LNCaP clone FGC (cell line): ENCODE results near the gene MOV10L1.

Experiments
- DNase-seq: peaks from one replicate; pipeline ENCODE4 v3.0.0-alpha.2; 2011; ENCODE audit warnings: low read depth
- H3K4me3 ChIP-seq: 2 replicates; pipeline ENCODE4 v1.5.1; 2011; ENCODE audit warnings: mild to moderate bottlenecking, low read depth, low read length, control low read depth
- CTCF ChIP-seq: IDR thresholded peaks from 2 replicates; pipeline ENCODE4 v1.5.1; 2012; ENCODE audit warnings: mild to moderate bottlenecking; ENCODE audit not compliant: control insufficient read depth, insufficient read depth; ENCODE audit errors: extremely low read depth

The MOV10L1 gene

DNA sequence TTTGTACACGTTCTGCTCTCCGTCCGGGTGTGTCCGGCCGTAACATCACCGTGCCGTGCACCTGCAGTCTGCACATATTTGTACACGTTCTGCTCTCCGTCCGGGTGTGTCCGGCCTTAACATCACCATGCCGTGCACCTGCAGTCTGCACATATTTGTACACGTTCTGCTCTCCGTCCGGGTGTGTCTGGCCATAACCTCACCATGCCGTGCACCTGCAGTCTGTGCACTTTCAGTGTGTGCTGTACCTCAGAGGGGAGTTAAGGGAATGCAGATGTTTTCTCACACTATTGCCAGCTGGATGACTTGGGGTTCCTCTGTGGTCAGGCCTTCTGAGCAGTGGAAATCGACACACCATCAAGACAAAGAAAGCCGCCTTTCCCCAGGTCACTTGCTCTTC, 35.9 kb upstream of the MOV10L1 start:
- TF ChIP-seq CTCF: no peak
- H3K4me3 ChIP-seq: no peak overlapping the region
- DNase-seq: no peak

DNA sequence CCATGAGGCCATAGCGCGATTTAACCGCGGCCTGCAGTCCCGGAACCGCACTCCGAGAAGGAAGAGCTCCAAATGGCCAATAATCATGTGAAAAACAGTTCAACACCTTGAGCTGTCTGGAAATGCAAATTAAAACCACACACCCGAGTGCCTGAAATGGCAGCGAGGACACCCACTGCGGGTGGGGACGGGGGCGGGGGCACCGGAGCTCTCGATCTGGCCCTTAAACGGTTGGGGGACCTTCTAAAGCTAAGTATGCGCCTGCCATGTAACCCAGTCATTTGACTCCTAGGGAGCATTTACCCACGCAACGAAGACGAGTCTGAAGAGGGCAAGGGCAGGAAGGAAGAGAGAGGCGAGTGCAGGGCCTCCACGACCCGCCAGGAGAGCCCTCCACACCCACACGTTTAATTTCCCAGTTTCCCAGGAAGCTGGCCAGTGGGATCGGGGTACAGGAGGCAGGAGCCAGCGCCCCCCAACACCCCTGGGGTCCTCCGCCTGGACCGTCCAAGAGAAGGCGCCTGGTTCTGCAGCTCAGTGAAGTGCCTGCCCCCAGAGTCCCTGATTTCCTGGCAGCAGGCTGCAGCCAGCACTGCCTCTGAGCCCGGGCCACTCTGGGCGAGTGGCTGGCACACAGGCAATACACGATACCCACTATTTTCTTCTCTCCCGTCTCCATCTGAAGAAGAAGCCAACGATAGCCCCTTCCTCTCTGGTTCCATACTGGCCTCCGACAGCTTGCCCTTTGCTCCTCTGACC, 33.4 kb upstream of the MOV10L1 start:
- DNase-seq: no peak
- no peak for TF ChIP-seq CTCF
- H3K4me3 ChIP-seq: no peak overlapping the region

DNA sequence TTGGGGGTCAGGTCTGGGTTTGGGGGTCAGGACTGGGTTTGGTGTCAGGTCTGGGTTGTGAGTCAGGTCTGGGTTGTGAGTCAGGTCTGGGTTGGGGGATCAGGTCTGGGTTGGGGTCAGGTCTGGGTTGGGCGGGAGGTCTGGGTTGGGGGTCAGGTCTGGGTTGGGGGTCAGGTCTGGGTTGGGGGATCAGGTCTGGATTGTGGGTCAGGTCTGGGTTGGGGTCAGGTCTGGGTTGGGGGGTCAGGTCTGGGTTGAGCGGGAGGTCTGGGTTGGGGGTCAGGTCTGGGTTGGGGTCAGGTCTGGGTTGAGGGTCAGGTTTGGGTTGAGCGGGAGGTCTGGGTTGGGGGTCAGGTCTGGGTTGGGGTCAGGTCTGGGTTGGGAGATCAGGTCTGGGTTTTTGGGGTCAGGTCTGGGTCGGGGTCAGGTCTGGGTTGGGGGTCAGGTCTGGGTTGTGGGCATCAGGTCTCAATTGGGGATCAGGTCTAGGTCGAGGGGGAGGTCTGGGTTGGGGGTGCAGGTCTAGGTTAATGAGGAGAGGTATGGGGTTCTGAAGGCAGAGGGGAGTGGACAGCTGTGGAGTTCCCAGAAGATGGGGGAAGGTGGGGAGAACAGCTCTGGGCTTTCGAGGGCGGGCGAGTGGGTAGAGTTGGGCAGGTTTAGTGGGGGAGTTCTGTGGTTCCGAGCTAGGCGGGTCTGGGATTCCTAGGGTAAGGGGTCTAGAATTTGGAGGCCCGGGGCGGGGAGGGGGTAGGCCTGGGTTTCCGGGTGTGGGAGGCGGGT, 32.3 kb upstream of the MOV10L1 start:
- no peak overlapping the region for H3K4me3 ChIP-seq
- no peak for TF ChIP-seq CTCF
- DNase-seq: no peak

- no peak within 1 kb of the TSS for H3K4me3 ChIP-seq
- TF ChIP-seq CTCF: no peak
- DNase-seq: no peak
Observed at GRCh38 chr22:50058061-50058905, 31.5 kb upstream of the MOV10L1 start, which contains the start of gene TTLL8. Gene TTLL8 (minus strand): TSS chr22:50058298.

DNA sequence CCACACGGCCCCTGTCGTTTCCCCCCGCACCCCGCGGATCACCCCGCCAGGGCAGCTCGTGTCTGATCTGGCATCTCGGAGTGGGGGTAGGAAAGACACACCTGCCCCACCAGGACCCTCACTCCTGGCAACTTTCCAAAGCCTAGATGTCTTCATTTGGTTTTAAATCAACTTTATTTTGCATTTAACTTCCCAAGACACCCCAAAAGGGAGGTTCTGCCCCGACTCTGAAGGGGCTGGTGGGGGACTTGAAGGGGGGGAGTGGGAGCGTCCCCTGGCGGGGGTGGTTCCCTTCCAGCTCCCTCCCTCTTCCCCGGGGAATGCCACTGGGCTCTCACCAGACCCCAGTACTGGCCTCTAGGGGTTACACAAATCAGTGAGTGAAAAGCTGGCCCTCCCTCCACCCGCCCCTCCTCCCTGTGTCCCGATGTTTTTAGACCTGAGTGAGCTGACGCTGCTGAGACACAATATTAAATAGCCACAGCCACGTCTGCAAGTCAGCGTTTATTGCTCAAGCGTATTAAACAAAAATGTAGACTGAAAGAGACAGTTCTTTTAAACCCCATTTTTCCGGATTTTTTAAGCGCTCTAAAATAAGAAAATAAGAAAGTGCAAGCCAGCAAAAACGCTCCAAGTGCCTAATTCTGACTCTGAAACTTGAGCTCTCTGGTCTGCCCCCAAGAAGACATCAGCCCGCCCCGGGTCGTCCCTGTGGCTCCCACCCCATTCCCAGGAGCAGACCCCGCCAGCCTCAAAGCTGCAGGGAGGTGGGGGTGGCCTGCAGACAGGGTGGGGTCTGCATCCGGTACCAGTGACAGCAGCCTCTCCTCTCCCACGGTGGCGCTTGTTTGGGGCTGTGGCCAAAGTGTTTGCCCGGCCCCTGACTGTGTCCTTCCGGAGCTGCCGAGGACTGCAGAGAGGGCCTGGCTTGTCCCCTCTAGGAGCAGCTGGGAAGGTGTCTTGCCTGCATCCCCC, 30.6 kb upstream of the MOV10L1 start:
- no peak overlapping the region for H3K4me3 ChIP-seq
- TF ChIP-seq CTCF: no peak
- no peak for DNase-seq

- DNase-seq: no peak
- TF ChIP-seq CTCF: no peak
- H3K4me3 ChIP-seq: no peak overlapping the region
Observed at GRCh38 chr22:50059881-50060262, 29.9 kb upstream of the MOV10L1 start.
